ENCODE data around the gene TSC22D1. TPM values are rescaled to one million over a fixed set of nuclear protein-coding genes. Genes with fewer than 3 reads are reported as not detected.

Gene TSC22D1
- total RNA-seq, 4 donors from 2014 or later: 153 to 200 (median 182) TPM

- Histone ChIP-seq H3K4me1 (no peaks in the 10 kb centered on the region), H3K36me3 (no peaks in the 10 kb centered on the region), H3K27me3 (no peaks in the 10 kb centered on the region), H3K9me3 (no peaks in the 10 kb centered on the region), H3K4me3 (no peak overlapping the region), H3K27ac (no peak overlapping the region)
- intact Hi-C loops (cut with DNase I; ENCODE audit: low total_unique reads): no loop called here
- no peak for DNase-seq
- TF ChIP-seq POLR2A (IDR thresholded peaks at IDR 0.05): no peak
- no peak for TF ChIP-seq CTCF (IDR thresholded peaks at IDR 0.05)
Measured at GRCh38 chr13:44384778-44385177, 191.4 kb downstream of the TSC22D1 start.

- intact Hi-C loops (cut with DNase I; ENCODE audit: low total_unique reads): no loop called here
- H3K36me3 ChIP-seq: no peaks in the 10 kb centered on the region
- no peak overlapping the region for H3K27ac ChIP-seq
- H3K4me1 ChIP-seq: no peaks in the 10 kb centered on the region
- no peak overlapping the region for H3K4me3 ChIP-seq
- H3K9me3 ChIP-seq: no peaks in the 10 kb centered on the region
- no peak for DNase-seq
- TF ChIP-seq POLR2A (IDR thresholded peaks at IDR 0.05): no peak
- no peak for TF ChIP-seq CTCF (IDR thresholded peaks at IDR 0.05)
- no peaks in the 10 kb centered on the region for H3K27me3 ChIP-seq
Measured at GRCh38 chr13:44383945-44384344, 192.2 kb downstream of the TSC22D1 start.

GRCh38 chr13:44382635-44383145 is 193.4 kb downstream of the TSC22D1 start:
- H3K4me3 ChIP-seq: no peak overlapping the region
- intact Hi-C loops (cut with DNase I; ENCODE audit: low total_unique reads): no loop called here
- no peaks in the 10 kb centered on the region for H3K4me1 ChIP-seq
- no peak overlapping the region for H3K27ac ChIP-seq
- H3K9me3 ChIP-seq: no peaks in the 10 kb centered on the region
- no peak for DNase-seq
- TF ChIP-seq CTCF (IDR thresholded peaks at IDR 0.05): no peak
- TF ChIP-seq POLR2A (IDR thresholded peaks at IDR 0.05): no peak
- no peaks in the 10 kb centered on the region for H3K27me3 ChIP-seq
- H3K36me3 ChIP-seq: no peaks in the 10 kb centered on the region

Other genes starting within 250 kb of the TSC22D1 start
- gene SERP2, start 202.5 kb downstream of the TSC22D1 start, total RNA-seq: 10 to 100 TPM in 1 of 4 donors, 1 to 10 TPM in 2, under 1 TPM in 1; 0.77 to 12.6 (median 5.9) TPM